ENCODE data around the gene ARID3B.

GRCh38 chr15:74604983-74605794 lies 64.2 kb downstream of the ARID3B start:
- no peak for TF ChIP-seq CTCF (IDR thresholded peaks at IDR 0.05; ENCODE audit: poor library complexity)
- no peak for TF ChIP-seq EZH2 (IDR thresholded peaks at IDR 0.05; ENCODE audit: borderline replicate concordance)
